ENCODE data around the gene ADAMTS20.

DNA sequence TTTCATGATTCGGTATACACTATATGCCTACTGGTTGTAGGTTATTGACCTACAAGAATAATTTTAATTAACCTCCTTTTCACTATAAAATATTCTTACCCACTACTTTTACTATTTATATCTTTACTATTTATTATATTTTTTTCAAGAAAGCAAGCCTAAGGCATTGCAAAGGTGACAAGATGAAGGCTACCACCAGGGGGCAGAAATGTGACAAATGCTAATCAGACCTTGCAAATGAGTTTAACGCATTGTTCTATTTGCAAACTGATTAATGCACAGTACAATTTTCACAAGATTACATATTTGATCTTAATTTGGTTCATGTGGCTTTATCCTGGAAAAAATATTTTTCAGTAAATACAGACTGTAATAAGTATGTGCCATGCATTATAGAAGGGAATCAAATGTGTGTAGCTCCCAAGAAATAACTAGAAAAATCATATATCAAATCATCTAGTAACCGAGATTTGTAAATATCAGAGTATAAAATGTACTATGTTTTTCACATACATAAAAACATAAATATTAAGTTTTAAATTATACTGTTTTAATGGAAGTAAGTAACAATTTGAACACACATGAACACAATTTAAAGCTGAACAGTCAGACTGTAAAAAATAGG, 107.0 kb downstream of the ADAMTS20 start:
- TF ChIP-seq, protein P1, sequence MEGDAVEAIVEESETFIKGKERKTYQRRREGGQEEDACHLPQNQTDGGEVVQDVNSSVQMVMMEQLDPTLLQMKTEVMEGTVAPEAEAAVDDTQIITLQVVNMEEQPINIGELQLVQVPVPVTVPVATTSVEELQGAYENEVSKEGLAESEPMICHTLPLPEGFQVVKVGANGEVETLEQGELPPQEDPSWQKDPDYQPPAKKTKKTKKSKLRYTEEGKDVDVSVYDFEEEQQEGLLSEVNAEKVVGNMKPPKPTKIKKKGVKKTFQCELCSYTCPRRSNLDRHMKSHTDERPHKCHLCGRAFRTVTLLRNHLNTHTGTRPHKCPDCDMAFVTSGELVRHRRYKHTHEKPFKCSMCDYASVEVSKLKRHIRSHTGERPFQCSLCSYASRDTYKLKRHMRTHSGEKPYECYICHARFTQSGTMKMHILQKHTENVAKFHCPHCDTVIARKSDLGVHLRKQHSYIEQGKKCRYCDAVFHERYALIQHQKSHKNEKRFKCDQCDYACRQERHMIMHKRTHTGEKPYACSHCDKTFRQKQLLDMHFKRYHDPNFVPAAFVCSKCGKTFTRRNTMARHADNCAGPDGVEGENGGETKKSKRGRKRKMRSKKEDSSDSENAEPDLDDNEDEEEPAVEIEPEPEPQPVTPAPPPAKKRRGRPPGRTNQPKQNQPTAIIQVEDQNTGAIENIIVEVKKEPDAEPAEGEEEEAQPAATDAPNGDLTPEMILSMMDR (IDR thresholded peaks at IDR 0.05 in 2 of 3, conservative IDR thresholded peaks at IDR 0.05 in 1 of 3; ENCODE audit: control insufficient read depth in 2 of 3, extremely low read depth in 1 of 3, insufficient read depth in 1 of 3, low read depth in 3 of 3, low read length in 3 of 3): peak; percentile 58 to 81 (median 71); a peak in 5 of 6 replicates
- TF ChIP-seq SREBF2 (IDR thresholded peaks at IDR 0.05; ENCODE audit: low read length) (no peak), RCOR1 (conservative IDR thresholded peaks at IDR 0.05; ENCODE audit: low read depth, low read length) (no peak)

Measured in GM12878 (cell line).